HG03442 (cell line): ENCODE data around the gene OR2F1.
A peak's percentile ranks its signal among the peaks of the same experiment; 100 is the strongest.

Experiments used
- ATAC-seq: cut with Tn5 transposase; IDR thresholded peaks from one replicate; pipeline ENCODE4 v1.9.1; 2021; ENCODE audit warnings: mild to moderate bottlenecking, moderate library complexity; ENCODE audit not compliant: unreplicated experiment

The OR2F1 gene

GRCh38 chr7:143953421-143953820 lies 1.2 kb upstream of the OR2F1 start:
- no peak for ATAC-seq

DNA sequence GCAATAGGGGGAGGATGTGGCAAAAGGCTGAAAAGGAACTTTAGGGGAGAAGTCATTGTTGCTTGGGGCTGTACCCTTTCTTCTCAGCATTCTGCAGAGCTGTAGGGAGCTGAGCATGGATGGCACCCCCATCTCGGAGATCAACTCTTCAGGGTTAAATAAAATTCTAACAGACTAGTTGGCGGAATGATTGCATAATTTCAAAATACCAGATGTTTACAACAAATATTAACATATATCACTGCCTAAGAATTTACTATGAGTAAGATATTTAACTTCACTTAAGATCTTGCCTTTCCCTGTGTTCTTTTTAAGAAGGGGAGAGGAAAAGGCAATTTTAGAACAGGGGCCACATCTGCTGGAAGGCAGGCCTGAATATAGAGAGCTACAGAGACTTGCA lies 509 bp upstream of the OR2F1 start:
- no peak for ATAC-seq

DNA sequence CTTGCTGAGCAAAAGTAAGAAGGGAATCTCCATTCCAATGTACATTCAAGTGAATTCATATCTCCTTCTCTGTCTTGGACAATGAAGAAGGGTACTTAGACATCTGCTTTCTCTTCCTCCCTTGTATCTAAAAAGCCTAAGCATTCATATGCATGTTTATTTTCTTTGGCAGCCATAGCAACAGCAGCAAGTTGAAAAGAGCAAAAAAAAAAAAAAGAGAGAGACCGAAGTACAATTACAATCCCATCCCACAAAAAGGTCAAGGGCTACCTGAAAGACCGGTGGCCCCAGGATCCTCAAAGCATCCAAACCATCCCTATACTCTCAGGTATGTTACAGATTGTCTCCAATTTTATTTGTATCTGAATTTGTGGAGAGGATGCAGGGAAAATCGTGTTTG lies 4.1 kb downstream of the OR2F1 start:
- no peak for ATAC-seq

DNA sequence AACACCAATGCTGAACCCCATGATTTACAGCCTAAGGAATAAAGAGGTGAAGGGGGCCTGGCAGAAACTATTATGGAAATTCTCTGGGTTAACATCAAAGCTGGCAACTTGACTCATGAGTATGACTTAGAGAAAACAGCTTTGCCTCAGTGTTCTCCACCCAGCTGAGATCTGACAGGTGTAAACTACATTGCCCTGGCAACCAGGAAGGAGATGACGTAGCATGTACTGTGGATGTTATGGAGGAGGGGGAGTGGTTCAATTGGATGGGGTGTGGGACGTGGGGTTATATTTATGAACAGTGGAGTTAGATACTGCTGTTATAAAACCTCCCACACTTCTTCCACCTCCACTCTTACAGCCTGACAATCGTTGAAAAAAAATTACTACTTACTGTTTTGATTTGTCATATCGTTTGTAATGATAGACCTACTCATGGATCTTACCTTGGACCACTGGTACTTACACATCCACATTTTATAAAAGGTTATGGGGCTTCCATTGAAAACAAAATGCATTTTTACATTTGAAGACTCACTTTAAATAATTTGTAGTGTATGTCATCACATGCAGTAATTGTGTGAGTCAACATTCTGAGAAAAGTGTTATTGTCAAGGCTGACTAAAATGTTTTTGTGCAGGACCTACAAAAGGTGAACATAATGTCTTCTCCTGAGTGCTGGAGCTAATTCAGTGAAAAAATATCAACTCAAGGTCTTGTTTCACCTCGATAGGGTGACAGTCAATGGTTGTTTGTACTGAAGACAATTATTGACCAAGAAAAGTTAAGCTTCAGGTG lies 6.4 kb downstream of the OR2F1 start:
- no peak for ATAC-seq

DNA sequence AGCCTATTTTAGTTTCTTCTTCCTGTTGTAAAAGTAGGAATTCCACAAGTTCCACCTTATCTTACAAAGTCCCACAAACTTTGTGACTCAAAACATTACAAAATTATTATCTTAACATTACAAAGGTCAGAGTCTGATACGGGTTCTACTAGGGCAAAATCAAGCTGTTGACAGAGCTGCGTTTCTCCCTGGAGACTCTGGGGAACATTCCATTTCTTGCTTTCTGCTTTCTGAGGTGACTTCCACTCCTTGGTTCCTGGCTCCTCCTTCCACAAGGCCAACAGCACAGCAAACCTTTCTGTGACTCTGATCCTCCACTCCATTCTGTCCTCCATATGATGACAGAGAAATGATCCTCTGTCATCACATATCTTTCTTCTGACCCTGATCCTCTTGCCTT lies 10.6 kb downstream of the OR2F1 start:
- ATAC-seq, result no peak

DNA sequence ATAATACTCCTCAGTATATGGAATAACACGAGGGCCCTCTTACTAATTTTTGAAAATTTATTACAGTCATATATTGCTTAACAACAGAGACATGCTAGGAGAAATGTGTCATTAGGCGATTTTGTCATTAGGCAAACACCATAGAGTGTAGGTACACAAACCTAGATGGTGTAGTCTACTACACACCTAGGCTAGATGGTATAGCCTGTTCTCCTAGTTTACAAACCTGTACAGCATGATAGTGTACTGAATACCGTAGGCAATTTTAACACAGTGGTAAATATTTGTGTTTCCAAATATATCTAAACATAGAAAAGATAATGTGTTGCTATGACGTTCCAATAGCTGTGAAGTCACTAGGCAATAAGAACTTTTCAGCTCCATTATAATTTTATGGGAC lies 12.8 kb downstream of the OR2F1 start:
- ATAC-seq, result no peak

DNA sequence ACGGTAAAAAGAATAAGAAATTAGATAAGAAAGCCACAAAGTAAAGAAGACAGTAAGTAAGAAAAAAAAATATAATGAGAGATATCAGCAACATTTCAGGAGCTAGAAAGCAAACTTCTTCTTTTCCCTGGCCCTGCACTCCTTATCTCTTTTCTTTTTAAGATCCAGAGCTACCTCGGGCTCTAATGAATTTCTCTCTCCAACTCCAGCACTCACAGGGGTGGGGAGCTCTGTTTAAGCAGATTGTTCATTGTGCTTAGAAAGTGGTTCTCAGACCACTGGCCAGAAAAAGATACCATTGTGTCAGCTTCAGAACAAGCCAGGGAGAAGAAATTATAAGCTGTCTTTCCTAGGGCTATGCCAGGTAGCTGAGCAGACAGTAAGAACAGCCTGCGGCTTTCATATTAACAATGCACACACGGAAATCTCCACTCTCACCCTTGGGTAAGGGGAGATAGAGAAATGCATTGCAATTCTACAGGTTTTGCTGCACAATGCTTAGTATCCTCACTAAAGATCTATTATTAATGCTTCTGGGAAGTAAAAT lies 19.3 kb downstream of the OR2F1 start:
- no peak for ATAC-seq

GRCh38 chr7:143974459-143974858 lies 19.8 kb downstream of the OR2F1 start:
- no peak for ATAC-seq

GRCh38 chr7:143975617-143976016 lies 21.0 kb downstream of the OR2F1 start:
- ATAC-seq, result no peak

DNA sequence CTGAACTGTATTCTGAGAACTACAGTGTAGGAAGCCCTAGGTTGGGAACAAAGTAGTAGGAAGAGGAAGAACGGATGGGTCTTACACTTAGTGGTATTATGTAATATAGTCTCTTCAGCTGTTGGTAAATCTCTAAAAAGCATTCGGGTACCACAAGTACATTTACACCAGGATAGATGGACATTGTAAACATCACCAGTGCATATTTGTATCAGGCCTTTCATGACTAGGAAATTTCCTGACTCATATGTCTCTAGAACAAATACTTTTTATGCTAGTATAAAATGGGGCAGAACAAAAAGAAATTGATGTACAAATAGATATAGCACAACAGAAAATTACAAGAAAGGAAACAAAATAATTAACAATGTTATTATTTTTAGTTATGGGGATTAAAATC lies 23.9 kb downstream of the OR2F1 start:
- ATAC-seq, result no peak

- ATAC-seq, result no peak
Observed at GRCh38 chr7:143979359-143979758, 24.7 kb downstream of the OR2F1 start.

DNA sequence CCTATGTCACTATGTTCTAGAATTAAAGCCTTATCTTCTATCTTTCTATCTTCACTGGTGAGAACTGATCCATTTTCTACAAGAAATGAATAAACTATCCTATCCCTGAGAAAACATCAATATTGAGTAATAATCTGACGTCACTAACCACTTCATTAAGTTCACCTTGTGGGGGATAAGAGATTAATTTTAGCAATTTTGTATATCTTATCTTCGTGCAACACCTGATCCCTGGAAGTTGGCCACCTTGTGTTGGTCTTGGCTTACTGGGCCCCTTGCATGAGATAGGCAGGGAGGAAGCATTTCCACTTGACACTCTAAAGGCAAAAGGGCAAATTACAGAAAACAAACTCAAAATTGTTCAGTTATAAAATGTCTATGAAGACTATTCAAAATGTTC lies 25.4 kb downstream of the OR2F1 start:
- no peak for ATAC-seq

DNA sequence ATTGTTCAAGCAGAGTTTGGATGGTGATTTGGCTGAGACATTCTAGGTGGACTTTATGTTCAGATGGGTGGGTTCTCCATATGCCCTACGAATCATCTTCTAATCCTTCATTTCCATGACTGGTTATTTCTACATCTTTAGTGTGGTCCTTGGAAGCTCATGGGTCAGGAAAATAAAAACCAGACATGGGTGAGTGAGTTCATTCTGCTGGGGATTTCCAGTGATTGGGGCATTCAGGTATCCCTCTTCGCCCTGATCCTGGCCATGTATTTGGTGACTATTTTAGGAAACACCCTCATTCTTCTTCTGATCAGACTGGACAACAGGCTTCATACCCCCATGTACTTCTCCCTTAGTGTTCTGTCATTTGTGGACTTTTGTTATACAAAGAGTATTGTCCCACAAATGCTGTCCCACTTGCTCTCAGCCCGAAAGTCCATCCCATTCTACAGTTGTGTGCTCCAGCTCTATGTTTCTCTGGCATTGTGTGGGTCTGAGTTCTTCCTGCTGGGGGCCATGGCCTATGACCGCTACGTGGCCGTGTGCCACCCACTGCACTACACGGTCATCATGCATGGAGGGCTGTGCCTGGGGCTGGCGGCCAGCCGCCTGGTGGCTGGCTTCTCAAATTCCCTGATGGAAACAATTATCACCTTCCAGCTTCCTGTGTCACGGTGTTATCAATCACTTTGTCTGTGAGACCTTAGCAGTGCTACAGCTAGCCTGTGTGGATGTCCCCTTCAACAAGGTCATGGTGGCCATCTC lies 26.3 kb downstream of the OR2F1 start:
- ATAC-seq, result no peak

DNA sequence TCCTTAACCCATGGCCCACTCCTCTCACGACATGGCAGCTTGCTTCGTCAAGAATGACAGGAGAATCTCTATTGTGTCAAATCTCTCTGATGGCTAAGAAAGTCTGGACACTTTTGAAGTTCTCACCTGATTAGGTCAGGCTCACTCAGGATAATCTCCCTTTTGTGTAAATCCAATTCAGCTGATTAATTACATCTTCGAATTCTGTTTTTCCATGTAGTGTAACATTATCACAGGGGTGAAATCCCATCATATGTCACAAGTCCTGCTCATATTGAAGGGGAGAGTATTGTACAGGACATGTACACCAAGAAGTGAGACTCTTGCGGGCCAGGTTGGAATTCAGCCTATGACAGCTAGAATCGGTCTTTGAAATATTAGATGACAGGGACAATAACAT lies 29.3 kb downstream of the OR2F1 start:
- ATAC-seq, result no peak

GRCh38 chr7:143987513-143987912 lies 32.9 kb downstream of the OR2F1 start:
- ATAC-seq, result peak; percentile 77

DNA sequence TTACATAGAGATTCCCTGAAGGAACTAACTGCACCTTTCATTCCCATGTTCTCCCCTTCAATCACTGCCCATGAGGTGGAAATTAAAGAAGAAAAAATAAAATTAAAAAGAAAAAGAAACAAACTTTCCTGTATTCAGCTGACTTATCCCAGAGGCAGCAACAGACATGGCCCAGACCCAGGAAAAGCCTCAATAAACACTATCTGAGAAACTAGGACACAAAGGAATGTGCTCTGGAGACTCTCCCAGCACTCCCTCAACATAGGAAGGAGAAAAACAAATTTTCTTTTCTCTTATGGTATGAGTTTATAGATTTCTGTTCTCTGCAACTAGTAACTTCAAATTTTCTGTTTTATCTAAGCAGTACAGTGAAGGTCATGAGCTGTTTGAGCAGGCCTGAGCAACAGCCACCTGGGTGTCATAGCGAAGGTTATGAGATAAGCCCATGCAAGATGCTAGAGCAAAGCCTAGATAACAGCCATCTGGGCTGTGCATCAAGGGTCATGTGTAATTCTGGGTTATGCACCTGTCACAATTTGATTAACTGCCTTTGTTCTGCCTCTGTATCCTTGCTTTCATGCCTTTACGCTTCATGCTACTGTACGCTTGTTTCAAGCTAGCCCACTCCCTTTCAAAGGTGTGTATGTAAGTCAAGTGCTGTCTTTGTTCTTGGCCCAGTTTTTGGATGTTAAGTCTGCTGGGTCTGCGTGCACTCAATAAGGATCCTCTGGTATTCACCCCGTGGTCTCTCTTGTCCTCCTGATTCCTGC lies 34.5 kb downstream of the OR2F1 start:
- ATAC-seq, result no peak

- no peak for ATAC-seq
Observed at GRCh38 chr7:143992670-143993069, 38.0 kb downstream of the OR2F1 start.

GRCh38 chr7:143993924-143994323 lies 39.3 kb downstream of the OR2F1 start:
- ATAC-seq, result no peak

- ATAC-seq, result no peak
Observed at GRCh38 chr7:144000020-144000419, 45.4 kb downstream of the OR2F1 start, which contains the start of gene OR6B1. TSS of gene OR6B1 (plus strand) at chr7:144000320. CDS start at chr7:144003997, 3,677 bp downstream.

GRCh38 chr7:144001543-144001942 lies 46.9 kb downstream of the OR2F1 start:
- no peak for ATAC-seq

- ATAC-seq, result no peak
Observed at GRCh38 chr7:144004703-144005102, 50.1 kb downstream of the OR2F1 start.
